ENCODE results near the gene UFD1. TPM values are rescaled to one million over a fixed set of nuclear protein-coding genes. Genes with fewer than 3 reads are reported as not detected.

UFD1 gene
- total and polyA plus RNA-seq, 2 of the 4 experiments (the other 2 are of a cell fraction), result 149 to 152 TPM

DNA sequence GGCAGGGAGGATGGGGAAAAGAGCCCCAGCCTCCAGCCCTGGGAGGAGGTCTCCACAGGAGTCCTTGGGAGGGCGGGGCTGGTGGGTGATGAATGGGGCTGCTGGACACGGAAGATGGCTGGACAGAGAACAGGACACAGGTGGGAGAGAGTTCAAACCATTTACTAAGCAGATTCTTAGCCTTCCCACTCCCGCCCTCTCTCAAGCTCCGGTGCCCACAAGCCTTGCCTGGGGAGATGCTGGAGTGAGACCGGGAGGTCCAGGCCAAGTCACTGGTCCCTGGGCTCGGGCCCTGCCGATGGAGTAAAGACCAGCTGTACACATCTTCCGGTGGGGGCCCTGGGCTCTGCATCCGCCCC lies 43.9 kb upstream of the UFD1 start:
- Histone ChIP-seq H3K36me3 (ENCODE audit: control insufficient read depth, insufficient read depth, low read length) (no peaks in the 10 kb centered on the region), H2AK9ac (replicated peaks; ENCODE audit: low read depth, low read length, poor library complexity) (peak overlapping the region; percentile 19), H3K9me1 (ENCODE audit: insufficient read depth, low read length) (no peaks in the 10 kb centered on the region), H2AFZ (replicated peaks; ENCODE audit: low read length, poor library complexity) (peak overlapping the region; percentile 65), H3K56ac (ENCODE audit: extremely low read depth, insufficient read depth, low read length) (no peak overlapping the region), H4K91ac (ENCODE audit: insufficient read depth, low read depth, low read length) (no peak overlapping the region), H3K23ac (ENCODE audit: low read depth, low read length) (no peak overlapping the region), H3K27me3 (ENCODE audit: control insufficient read depth, insufficient read depth, low read length) (peaks cover 17% of the 10 kb centered on the region), H4K5ac (ENCODE audit: low read depth, low read length) (no peak overlapping the region), H3K18ac (ENCODE audit: low read depth, low read length) (no peak overlapping the region), H3K9me3 (ENCODE audit: control insufficient read depth, insufficient read depth, low read length) (no peaks in the 10 kb centered on the region), H3K4me2 (ENCODE audit: low read depth, low read length) (peak overlapping the region; percentile 71; the same call in 1 of the 2 replicates), H2BK120ac (ENCODE audit: low read depth, low read length) (no peak overlapping the region), H3K4ac (ENCODE audit: low read depth, low read length) (no peak overlapping the region), H3K14ac (replicated peaks; ENCODE audit: low read depth, low read length) (no peak overlapping the region), H2BK5ac (ENCODE audit: low read depth, low read length, poor library complexity, severe bottlenecking) (no peak overlapping the region), H3K9ac (ENCODE audit: low read depth, low read length) (no peak overlapping the region), H3K79me1 (ENCODE audit: low read depth in 1 of 2, low read length in 2 of 2) (no peaks in the 10 kb centered on the region), H4K20me1 (ENCODE audit: insufficient read depth, low read length) (peaks cover 4% of the 10 kb centered on the region; the same call in 1 of the 2 replicates), H4K8ac (ENCODE audit: low read depth in 2 of 2, low read length in 2 of 2) (no peak overlapping the region), H2AK5ac (ENCODE audit: low read depth, low read length) (no peak overlapping the region), H2BK15ac (ENCODE audit: low read depth, low read length) (no peak overlapping the region), H3K4me1 (ENCODE audit: control insufficient read depth, insufficient read depth, low read length) (no peaks in the 10 kb centered on the region; the same call in 1 of the 2 replicates), H2BK20ac (ENCODE audit: low read depth, low read length) (no peak overlapping the region), H3K4me3 (ENCODE audit: insufficient read depth, low read depth, low read length) (0 out of 2 replicates have a peak overlapping the region, but pooled peaks have one; percentile 10), H3K27ac (ENCODE audit: insufficient read depth, low read length) (no peak overlapping the region)
- ChIA-PET CTCF (no interaction called here), POLR2A (ENCODE audit: unreplicated experiment) (no interaction called here)
- in situ Hi-C loops (cut with MboI; ENCODE audit: low sequenced_read_pairs) (no loop called here), dilution Hi-C loops (cut with HindIII; ENCODE audit: low sequenced_read_pairs, unreplicated experiment) (no loop called here), intact Hi-C loops (cut with micrococcal nuclease) (no loop called here)
- BruUV-seq (replicated peaks), result no TSS peak
- 40% methylated on average over 3 of the region's 9 CpGs; no CpG with 5 or more reads in 1 of the 2 experiments for WGBS, 2 experiments (ENCODE audit: extremely low coverage in 2 of 2, insufficient read length in 1 of 2)
- TF ChIP-seq MAFK (IDR thresholded peaks at IDR 0.05; ENCODE audit: low read depth, low read length), result no peak
- DNase-seq (no peak), ATAC-seq (ENCODE audit: low read depth) (no peak)
